ENCODE data around the gene ITGA1.

DNA sequence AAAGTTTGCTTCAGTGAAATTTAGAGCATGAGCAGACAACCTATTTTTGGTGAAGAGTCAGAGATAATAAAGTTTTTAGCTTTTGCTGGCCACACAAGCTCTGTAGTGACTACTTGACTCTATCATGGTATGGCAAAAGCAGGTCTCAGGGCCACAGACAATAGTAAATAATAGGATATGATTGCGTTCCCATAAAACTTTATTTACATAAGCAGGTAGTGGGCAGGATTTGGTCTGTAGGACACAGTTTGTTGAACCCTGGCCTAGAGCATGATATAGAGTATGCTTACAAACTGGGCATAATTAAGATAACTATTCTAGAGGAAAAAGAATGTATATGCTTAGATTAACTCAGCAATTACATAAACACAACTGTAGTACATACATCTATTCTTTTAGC lies 30.1 kb downstream of the ITGA1 start:
- no peak for TF ChIP-seq CTCF (IDR thresholded peaks at IDR 0.05; ENCODE audit: low read depth, low read length, missing input control)
- TF ChIP-seq TAF1 (conservative IDR thresholded peaks at IDR 0.05) = no peak
- TF ChIP-seq, protein P1, sequence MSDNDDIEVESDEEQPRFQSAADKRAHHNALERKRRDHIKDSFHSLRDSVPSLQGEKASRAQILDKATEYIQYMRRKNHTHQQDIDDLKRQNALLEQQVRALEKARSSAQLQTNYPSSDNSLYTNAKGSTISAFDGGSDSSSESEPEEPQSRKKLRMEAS (IDR thresholded peaks at IDR 0.05) = no peak
- TF ChIP-seq SP1 (IDR thresholded peaks at IDR 0.05) = no peak
- TF ChIP-seq FOXA1 (IDR thresholded peaks at IDR 0.05) = no peak
- no peak for TF ChIP-seq RXRA (IDR thresholded peaks at IDR 0.05)
- no peak for TF ChIP-seq YY1 (IDR thresholded peaks at IDR 0.05)
- no peak for TF ChIP-seq HNF4A (conservative IDR thresholded peaks at IDR 0.05)
- no peak for TF ChIP-seq JUND (IDR thresholded peaks at IDR 0.05)
- no peak for TF ChIP-seq ATF3 (IDR thresholded peaks at IDR 0.05)

All from liver (tissue), 3 donors.